ENCODE results near the gene APLF. TPM values are rescaled to one million over a fixed set of nuclear protein-coding genes. Genes with fewer than 3 reads are reported as not detected.

APLF gene
- total and polyA plus RNA-seq, 2 experiments from 2014 or later: 3.1 to 5.9 TPM

- Histone ChIP-seq H3K4me1 (ENCODE audit: low read depth) (no peaks in the 10 kb centered on the region), H3K27me3 (no peaks in the 10 kb centered on the region), H3K9me3 (ENCODE audit: low read depth) (no peaks in the 10 kb centered on the region), H3K27ac (no peak overlapping the region), H3K36me3 (no peaks in the 10 kb centered on the region), H3K4me3 (no peak overlapping the region)
- TF ChIP-seq CTCF (IDR thresholded peaks at IDR 0.05; ENCODE audit: low read depth, low read length): no peak
- DNase-seq (ENCODE audit: low read depth in 1 of 2, low spot score in 1 of 2): no peak
These were observed 11.2 kb upstream of the APLF start for GRCh38 chr2:68456198-68456597.

DNA sequence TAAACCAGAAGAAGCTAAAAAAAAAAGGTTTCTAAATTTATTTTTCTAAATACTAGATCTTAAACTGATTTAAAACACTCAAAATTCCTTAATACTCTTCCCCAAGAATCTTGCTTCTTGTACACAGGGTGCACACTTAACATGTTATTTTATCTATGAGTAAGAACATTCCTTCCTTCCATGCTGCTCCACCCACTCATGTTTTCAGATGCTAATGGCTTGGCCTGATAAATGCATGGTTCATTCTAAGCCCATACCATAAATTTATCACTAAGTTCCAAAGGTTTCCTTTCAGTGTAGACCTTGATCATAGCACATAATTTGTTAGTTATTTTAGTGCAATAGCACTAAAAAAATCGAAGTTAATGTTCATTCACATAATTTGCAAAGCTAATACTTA lies 8.4 kb upstream of the APLF start:
- no peak for TF ChIP-seq CTCF (IDR thresholded peaks at IDR 0.05; ENCODE audit: low read depth, low read length)
- peak in 1 of 2 donors; percentile 49 for DNase-seq (ENCODE audit: low read depth in 1 of 2, low spot score in 1 of 2)
- Histone ChIP-seq H3K27me3 (no peaks in the 10 kb centered on the region), H3K4me1 (ENCODE audit: low read depth) (no peaks in the 10 kb centered on the region), H3K36me3 (no peaks in the 10 kb centered on the region), H3K27ac (no peak overlapping the region), H3K4me3 (no peak overlapping the region), H3K9me3 (ENCODE audit: low read depth) (no peaks in the 10 kb centered on the region)

- Histone ChIP-seq H3K27ac (no peak overlapping the region), H3K4me1 (ENCODE audit: low read depth) (peaks cover 5% of the 10 kb centered on the region), H3K4me3 (no peak overlapping the region), H3K9me3 (ENCODE audit: low read depth) (no peaks in the 10 kb centered on the region), H3K36me3 (no peaks in the 10 kb centered on the region), H3K27me3 (no peaks in the 10 kb centered on the region)
- peak; percentile 70 for TF ChIP-seq CTCF (IDR thresholded peaks at IDR 0.05; ENCODE audit: low read depth, low read length)
- peak; percentile 75 to 76 for DNase-seq (ENCODE audit: low read depth in 1 of 2, low spot score in 1 of 2)
These were observed 4.0 kb upstream of the APLF start for GRCh38 chr2:68463287-68463877.

DNA sequence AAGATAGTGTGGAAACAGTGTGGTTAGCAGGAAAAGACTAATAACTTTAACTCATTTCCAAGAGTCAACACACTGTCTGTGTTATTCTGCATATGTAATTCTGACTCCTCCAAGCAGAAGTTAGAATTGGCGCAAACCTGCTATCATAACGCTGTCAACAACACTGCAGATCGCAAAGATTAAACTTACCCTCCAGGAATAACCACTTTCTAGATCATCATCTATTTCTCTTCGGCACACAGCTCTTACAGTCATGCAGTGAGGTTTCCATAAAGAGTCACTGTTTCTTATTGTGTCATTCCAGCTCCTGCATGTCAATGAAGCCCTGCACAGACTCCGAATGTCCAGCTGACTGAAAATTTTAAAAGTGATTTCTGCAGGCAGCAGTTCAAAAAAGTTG lies 2.7 kb upstream of the APLF start:
- Histone ChIP-seq H3K9me3 (ENCODE audit: low read depth) (no peaks in the 10 kb centered on the region), H3K27me3 (no peaks in the 10 kb centered on the region), H3K36me3 (no peaks in the 10 kb centered on the region), H3K27ac (no peak overlapping the region), H3K4me1 (ENCODE audit: low read depth) (peaks cover 6% of the 10 kb centered on the region), H3K4me3 (no peak overlapping the region)
- no peak for TF ChIP-seq CTCF (IDR thresholded peaks at IDR 0.05; ENCODE audit: low read depth, low read length)
- DNase-seq (ENCODE audit: low read depth in 1 of 2, low spot score in 1 of 2): no peak

DNA sequence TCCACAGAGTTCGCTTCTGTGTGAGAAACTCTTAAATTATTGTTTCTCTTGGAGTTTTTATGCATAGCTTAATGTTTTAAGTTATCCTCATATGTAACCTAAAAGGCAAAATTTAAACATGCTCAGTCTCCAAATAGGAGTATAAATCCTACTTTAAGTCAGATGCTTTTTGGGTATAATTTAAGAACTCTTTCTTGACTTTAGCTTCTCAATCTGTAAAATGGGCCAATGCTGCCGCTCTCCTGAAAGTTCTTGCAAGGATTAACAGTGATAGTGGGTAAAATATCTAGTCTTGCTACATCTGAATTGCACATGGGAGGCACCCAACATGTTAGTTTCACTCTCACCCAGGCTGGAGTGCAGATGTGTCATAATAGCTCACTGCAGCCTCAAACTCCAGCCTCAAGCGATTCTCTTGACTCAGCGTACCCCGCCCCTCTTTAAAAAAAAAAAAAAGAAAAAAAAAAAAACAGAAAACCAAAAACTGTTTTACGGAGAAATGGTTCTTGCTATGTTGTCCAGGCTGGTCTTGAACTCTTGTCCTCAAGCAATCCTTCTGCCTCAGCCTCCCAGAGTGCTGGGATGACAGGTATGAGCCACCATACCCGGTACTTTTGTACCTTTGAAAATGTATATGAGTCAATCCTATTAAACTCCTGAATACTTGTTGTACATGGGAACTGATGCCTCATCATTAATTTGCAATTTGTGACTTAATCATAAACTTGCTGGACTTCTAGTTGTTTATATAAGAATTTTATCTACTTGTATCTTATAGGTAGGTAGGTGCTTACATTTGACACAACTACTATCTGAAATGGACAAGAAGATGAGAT lies 2.1 kb upstream of the APLF start:
- no peak overlapping the region for H3K4me3 ChIP-seq
- peaks cover 6% of the 10 kb centered on the region for H3K4me1 ChIP-seq (ENCODE audit: low read depth)
- H3K36me3 ChIP-seq: no peaks in the 10 kb centered on the region
- no peak overlapping the region for H3K27ac ChIP-seq
- H3K27me3 ChIP-seq: no peaks in the 10 kb centered on the region
- H3K9me3 ChIP-seq (ENCODE audit: low read depth): no peaks in the 10 kb centered on the region
- TF ChIP-seq CTCF (IDR thresholded peaks at IDR 0.05; ENCODE audit: low read depth, low read length): no peak
- no peak for DNase-seq (ENCODE audit: low read depth in 1 of 2, low spot score in 1 of 2)
